ENCODE results near the gene S100PBP.

- no peak for TF ChIP-seq EP300 (IDR thresholded peaks at IDR 0.05)
- TF ChIP-seq CTCF (IDR thresholded peaks at IDR 0.05), result no peak
- no peak for TF ChIP-seq POLR2AphosphoS5 (IDR thresholded peaks at IDR 0.05)
Measured at GRCh38 chr1:32889731-32890278, 72.4 kb downstream of the S100PBP start.
